ENCODE data around the gene ST3GAL6. TPM values are rescaled to one million over a fixed set of nuclear protein-coding genes. Genes with fewer than 3 reads are reported as not detected.
A peak's percentile ranks its signal among the peaks of the same experiment; 100 is the strongest.

Gene ST3GAL6
- total and polyA plus RNA-seq, 12 donors, result 27.3 to 92.9 (median 57.5) TPM

GRCh38 chr3:98726084-98726483, 37.1 kb upstream of the ST3GAL6 start:
- no peaks in the 10 kb centered on the region for H3K36me3 ChIP-seq
- H3K9me3 ChIP-seq, result no peaks in the 10 kb centered on the region
- peaks cover 0 to under 1% (median 0%) of the 10 kb centered on the region in 7 donors for H3K27me3 ChIP-seq
- no peak for TF ChIP-seq CTCF (IDR thresholded peaks at IDR 0.05)
- H3K4me1 ChIP-seq, result peaks cover 0 to 9% (median 0%) of the 10 kb centered on the region in 9 donors
- H3K27ac ChIP-seq, result no peak overlapping the region
- H3K4me3 ChIP-seq, result no peak overlapping the region
- intact Hi-C loops (cut with DNase I), result no loop called here
- DNase-seq (no peak), ATAC-seq (no peak)
- 90 to 97% methylated on average over 1 of the region's 1 CpG for WGBS, 2 donors

- WGBS, 2 donors, result 83 to 90% methylated on average over 3 of the region's 3 CpGs
- ATAC-seq, result no peak
- Histone ChIP-seq H3K27me3 (peaks cover 0 to 15% (median 0%) of the 10 kb centered on the region in 7 donors), H3K36me3 (no peaks in the 10 kb centered on the region), H3K4me3 (no peak overlapping the region), H3K9me3 (no peaks in the 10 kb centered on the region), H3K27ac (no peak overlapping the region), H3K4me1 (peaks cover 0 to 15% (median 3%) of the 10 kb centered on the region in 9 donors)
- no peak for DNase-seq
- intact Hi-C loops (cut with DNase I), result no loop called here
- TF ChIP-seq CTCF (IDR thresholded peaks at IDR 0.05), result no peak
Observed at GRCh38 chr3:98727638-98728037, 35.5 kb upstream of the ST3GAL6 start.

- WGBS, 2 donors, result 95 to 100% methylated on average over 2 of the region's 2 CpGs
- Histone ChIP-seq H3K4me1 (peaks cover 0 to 15% (median 4%) of the 10 kb centered on the region in 9 donors), H3K36me3 (no peaks in the 10 kb centered on the region), H3K4me3 (no peak overlapping the region), H3K27ac (no peak overlapping the region), H3K27me3 (peaks cover 0 to 25% (median 0%) of the 10 kb centered on the region in 7 donors), H3K9me3 (no peaks in the 10 kb centered on the region)
- TF ChIP-seq CTCF (IDR thresholded peaks at IDR 0.05), result no peak
- DNase-seq, result no peak
- intact Hi-C loops (cut with DNase I), result no loop called here
- no peak for ATAC-seq
Observed at GRCh38 chr3:98728672-98729071, 34.5 kb upstream of the ST3GAL6 start.

GRCh38 chr3:98730338-98730737, 32.8 kb upstream of the ST3GAL6 start:
- no peak for TF ChIP-seq CTCF (IDR thresholded peaks at IDR 0.05)
- intact Hi-C loops (cut with DNase I), result loop anchor here in 8 of 10 donors (5.0 to 10.0 kb wide), 8 partner anchors 37 to 206 kb away; partner anchors contain the start of genes CLDND1 (in 1 of the 8) and CPOX (in 1 of the 8)
- Histone ChIP-seq H3K36me3 (no peaks in the 10 kb centered on the region), H3K4me1 (peaks cover 0 to 27% (median 11%) of the 10 kb centered on the region in 9 donors), H3K4me3 (no peak overlapping the region), H3K27me3 (peaks cover 0 to 33% (median 0%) of the 10 kb centered on the region in 7 donors), H3K27ac (no peak overlapping the region), H3K9me3 (no peaks in the 10 kb centered on the region)
- WGBS, 2 donors, result 67 to 76% methylated on average over 1 of the region's 1 CpG
- ATAC-seq (no peak), DNase-seq (peak in 1 of 2 donors; percentile 23)
